NCI-H2196 (cell line): ENCODE results near the gene HTRA1.

Source experiments
- DNase-seq: peaks from one replicate; lab custom pipeline; 2025; ENCODE audit not compliant: unreplicated experiment; lab: John Stamatoyannopoulos, UW

Gene HTRA1

GRCh38 chr10:122454603-122455080, 6.7 kb upstream of the HTRA1 start, which contains the start of gene ARMS2:
Gene ARMS2, plus strand, starts transcription at chr10:122454653. Its CDS starts 75 bp downstream, at chr10:122454728.
- DNase-seq: no peak

GRCh38 chr10:122455376-122456079, 5.8 kb upstream of the HTRA1 start:
- DNase-seq: no peak

GRCh38 chr10:122457934-122458333, 3.4 kb upstream of the HTRA1 start:
- DNase-seq: no peak

GRCh38 chr10:122458693-122459092, 2.7 kb upstream of the HTRA1 start:
- no peak for DNase-seq

DNA sequence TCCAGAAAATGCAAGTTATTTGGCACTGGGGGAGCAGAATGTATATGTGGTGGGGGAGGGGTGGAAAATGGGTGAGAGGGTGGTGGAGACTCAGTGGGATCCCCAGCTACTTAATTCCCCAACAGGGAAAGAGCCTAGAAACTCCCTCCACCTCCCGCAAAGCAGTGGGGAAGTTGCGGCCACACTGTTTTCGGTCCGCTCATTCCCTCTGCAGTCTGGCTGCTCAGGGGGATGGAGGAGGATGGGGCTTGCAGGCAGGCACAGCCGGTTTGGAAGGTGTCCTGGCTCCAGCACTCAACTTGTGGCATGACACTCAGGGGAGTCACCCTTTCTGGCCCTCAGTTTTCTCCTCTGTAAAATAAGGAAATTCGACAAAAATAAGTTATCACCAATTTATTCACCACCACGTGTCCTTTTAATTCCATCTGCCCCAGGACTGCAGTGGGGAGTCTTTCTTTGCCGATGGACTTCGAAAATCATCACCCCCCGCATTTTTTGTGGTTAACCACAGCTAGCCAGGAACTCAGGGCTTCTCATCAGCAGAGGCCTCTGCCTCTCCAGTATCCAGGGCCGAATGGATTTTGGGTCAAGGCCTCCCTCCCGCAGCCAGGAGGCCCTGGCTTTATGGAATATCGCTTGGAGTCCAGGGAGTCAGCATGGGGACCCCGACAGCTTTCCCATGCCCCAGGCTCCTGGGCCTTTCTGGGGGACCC, 1.6 kb upstream of the HTRA1 start:
- no peak for DNase-seq

DNA sequence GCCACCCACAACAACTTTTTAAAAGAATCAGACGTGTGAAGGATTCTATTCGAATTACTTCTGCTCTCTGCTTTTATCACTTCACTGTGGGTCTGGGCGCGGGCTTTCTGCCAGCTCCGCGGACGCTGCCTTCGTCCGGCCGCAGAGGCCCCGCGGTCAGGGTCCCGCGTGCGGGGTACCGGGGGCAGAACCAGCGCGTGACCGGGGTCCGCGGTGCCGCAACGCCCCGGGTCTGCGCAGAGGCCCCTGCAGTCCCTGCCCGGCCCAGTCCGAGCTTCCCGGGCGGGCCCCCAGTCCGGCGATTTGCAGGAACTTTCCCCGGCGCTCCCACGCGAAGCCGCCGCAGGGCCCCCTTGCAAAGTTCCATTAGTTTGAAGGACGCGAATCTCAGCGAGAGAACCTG, 461 bp upstream of the HTRA1 start:
- no peak for DNase-seq

DNA sequence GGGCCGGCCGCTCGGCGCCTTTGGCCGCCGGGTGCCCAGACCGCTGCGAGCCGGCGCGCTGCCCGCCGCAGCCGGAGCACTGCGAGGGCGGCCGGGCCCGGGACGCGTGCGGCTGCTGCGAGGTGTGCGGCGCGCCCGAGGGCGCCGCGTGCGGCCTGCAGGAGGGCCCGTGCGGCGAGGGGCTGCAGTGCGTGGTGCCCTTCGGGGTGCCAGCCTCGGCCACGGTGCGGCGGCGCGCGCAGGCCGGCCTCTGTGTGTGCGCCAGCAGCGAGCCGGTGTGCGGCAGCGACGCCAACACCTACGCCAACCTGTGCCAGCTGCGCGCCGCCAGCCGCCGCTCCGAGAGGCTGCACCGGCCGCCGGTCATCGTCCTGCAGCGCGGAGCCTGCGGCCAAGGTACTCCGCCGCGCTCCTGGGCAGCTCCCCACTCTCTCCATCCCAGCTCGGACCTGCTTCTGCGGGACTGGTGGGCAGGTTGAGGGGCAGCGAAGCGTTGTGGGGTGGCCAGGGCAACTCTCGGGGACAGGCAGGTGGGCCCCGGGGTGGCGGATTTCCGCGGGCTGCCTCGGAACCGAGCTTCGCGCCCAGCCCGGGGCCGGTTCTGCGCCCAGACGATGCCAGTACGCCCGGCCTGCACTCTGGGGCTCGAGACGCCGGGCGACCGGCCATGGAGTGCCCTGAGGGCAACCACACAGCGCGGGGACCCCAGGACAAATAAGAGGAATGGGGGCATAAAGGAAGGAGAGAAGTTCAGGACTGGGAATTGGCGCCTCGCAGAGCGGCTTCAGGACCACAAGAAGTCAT, 578 bp downstream of the HTRA1 start:
- no peak for DNase-seq

DNA sequence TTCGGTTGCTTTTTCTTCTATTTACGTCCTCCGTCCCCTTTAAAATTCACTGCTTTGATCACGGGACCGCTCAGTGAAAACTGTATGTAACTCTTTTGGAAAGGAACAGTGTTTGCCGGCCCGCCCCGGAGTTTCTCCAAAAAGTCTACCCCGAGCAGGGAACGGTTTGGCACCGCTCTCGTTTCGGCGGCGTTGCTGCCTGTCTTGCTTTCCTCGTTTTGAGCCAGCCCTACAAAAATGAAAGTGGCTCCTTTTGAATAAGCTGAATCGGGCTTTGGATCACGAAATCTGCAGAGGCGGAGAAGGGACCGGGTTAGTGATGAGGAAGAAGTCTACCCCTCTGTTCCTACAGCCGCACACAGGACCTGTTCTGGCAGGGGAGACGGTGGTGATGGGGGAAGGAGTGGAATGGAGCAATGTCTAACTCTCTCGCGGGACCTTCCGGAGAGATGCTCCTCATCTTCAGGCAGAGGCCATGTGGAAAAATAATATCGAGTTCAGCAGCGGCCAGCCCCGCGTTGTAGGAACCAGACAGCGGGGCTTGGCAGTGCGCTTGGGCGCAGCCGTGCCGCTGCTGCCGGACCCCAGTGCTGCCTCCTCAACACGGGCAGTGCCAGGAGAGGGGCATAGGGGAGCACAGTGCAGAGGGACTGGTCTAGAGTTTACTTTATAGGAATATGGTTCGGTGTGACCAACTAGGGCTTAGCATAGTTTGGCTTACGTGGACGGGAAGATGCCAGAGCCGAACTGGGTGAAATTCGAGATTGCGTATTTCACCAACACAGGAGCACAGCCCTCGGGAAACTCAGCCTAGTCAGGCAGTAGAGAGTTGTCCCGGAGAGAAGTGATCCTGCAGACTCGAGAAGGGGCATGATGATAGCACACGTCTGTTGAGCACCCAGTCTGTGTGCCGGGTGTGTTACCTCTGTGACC, 1.4 kb downstream of the HTRA1 start:
- no peak for DNase-seq

GRCh38 chr10:122463466-122464249, 2.3 kb downstream of the HTRA1 start:
- no peak for DNase-seq

DNA sequence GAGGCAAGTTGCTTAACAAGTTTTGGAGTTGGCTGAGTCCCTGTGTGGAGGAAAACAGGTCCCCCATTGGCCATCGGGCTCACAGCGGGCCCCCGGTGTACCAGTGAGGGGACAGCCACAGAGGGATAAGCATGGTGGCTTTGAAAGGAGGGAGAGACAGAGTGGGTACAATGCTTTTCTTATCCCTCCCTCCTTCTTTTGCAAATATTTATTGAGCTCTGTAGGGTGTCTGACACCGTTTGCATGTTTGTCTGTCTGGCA, 2.8 kb downstream of the HTRA1 start:
- no peak for DNase-seq

DNA sequence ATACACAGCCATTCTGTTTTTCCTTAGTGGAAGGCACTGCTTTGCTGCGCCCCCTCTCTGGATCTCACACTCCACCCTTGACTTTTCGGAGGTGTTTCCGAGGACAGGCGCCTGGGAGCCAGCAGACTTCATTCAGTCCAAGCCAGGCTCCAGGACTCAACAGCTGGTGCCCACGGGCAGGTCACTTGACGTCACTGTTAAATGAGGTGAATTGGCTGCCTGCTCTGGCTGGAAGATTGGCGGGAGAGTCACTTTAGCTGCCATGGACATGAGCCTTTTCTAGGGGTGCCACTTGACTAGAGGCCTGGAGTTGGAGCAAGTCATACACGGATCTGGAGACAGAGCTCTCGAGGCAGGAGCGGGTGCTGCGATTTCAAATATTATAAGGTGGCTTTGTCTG, 3.2 kb downstream of the HTRA1 start:
- DNase-seq: no peak

DNA sequence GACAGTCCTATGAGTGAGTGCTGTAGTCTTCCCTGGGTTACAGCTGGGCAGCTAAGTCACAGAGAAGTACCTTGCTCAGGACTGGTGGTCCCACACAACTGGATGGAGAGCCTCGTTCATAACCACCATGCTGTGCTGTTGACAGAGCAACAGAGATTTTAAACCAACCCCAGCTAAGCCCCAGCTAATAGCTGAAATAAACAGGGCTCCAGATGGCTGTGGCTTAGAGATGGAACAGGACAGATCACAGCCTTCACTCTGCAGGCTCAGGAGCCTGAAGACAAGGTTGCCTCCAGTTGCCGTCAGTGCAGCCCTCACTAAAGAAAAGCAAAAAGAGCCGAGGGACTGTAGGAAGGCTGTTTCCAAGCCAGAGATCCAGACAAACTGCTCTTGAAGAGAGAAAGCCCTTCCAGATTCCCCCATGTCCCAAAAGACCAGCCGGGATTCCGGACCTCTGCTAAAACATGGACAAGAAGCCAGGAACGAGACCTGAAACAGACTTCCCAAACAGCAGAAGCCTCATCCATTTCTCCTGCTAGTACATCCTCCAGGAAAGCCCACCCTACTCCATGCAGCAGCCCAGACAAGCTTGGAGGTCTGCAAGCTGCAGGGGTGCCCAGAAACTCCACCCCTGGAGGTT, 4.2 kb downstream of the HTRA1 start:
- no peak for DNase-seq

DNA sequence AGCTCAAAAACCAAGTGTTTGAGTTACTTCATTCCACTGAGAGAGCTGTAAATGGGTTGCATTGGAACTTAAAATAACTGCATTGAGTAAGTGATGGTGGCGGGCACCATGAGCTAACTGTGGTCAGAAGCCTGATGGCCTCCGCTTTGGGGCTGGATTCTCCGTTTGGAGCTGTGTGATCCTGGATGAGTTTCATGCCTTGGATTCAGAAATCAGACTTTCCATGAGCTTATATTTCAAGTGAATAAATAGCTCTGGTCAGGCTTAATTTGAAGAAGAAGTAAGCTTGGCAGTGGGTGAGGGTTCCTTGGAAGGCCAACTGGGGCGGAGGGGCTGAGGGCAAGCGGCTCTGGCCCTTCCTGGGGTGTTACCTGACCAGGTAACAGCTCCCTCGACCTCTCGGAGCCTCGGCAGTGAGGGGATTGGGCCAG, 5.6 kb downstream of the HTRA1 start:
- no peak for DNase-seq

DNA sequence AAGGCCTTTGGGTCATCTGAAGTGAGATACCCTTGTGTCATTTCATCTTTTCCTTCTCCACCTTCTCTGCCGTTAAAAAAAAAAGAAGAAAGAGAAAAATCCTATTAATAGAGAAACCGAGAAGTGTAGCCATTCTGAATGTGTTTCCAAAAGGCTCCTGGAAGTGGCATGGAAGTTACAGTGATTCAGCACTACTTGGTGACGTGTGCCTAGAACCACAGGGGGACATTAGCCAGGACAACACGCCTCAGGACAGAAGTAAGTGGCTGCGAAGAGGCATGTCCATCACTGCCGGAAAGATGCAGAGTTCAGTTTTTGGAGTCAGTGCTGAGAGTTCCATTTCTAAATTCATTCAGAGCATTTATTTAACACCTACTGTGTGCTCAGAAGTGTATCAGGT, 6.3 kb downstream of the HTRA1 start:
- no peak for DNase-seq

DNA sequence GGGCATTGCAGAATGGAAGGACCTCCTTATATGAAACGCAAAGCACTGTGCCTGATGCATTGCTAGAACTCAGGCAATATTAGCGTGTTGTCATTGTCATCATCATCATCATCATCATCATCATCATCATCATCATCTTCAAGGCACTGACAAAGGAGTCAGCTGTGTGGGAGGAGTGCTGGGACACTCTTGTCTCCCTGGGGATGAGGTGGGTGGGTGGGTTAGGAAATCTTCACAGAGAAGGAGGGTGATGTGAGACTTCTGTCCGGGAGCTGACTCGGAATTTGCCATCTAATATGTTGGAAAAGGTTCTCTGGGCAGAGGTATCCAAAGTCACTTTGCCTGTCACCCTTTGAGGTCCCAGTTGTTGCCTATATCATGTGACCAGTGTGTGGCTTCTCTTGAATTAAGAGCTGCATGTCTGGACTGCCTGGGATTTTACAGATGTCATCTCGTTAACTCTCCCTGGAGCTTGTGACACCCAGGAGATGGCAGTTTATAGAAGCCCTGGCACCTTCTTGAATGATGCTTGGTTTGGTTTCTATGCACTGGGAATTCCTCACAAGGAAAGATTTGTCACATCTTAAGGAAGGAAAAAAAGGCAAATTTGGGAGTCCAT, 7.1 kb downstream of the HTRA1 start:
- DNase-seq: no peak

DNA sequence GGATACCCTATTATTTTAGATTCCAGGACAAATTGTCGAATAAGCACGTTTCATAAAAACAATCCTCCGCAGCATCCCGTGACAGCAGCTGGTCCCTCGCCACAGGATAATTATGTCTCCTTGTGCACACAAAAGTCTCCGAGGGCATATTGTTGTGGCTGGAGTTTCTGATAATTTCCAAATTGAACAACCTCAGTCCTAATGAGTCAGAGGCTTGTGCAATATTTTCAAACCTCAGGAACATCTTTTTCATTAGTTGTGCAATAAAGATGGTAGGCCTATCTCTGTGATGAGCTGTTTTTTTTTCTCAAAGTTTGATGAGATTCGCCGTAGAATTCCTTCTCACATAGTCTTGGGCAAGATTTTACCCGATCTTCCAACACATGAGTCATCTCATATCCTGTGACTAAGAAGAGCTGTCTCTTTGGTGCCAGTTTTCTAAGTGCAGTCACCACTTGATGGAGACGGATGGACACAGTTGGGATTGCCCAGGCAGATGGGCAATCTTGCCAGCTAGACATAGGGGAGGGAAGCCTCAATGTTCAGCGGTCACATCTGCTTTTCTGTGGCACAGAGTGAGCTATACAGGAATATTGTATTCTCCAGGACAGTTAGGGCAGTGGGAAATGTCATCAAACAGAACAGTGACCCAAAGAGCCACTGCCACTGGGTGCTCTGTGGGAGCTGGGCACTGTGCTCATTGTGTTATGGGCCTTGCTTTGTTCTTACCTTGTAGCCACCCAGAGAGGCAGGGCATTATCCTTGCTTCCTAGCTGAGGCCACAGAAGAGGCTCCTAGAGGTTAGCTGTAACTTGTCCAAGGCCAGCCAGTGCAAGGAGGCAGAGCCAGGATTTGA, 7.8 kb downstream of the HTRA1 start:
- DNase-seq: no peak

GRCh38 chr10:122469848-122470247, 8.5 kb downstream of the HTRA1 start:
- no peak for DNase-seq

GRCh38 chr10:122471531-122472177, 10.3 kb downstream of the HTRA1 start:
- DNase-seq: no peak
